ENCODE results near the gene CDH20. TPM values are rescaled to one million over a fixed set of nuclear protein-coding genes. Genes with fewer than 3 reads are reported as not detected.

Gene CDH20
- total RNA-seq, 1 experiment from 2014 or later: not detected

DNA sequence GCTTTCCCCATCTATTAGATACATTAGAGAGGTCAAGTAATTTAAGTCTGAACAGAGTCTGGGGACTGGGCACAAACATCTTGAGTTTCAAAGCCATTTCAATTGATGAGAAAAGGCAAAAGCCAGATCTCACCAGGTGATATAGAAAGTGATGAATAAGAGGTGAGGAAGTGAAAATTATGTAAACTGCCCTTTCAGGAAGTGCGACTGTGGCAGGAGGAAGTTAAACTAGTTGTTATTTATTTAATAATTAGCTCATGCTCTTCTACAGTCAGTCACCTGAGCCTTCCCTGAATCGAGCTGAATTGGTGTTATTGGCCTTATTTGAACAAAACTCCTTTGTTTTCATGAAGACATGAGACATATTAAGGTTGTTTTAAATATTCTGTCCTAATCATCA is 115.1 kb downstream of the CDH20 start:
- CTCF ChIA-PET: interaction anchor here (0.7 kb wide), 1 partner anchor 58 kb away, joined by 3 read pairs; no protein-coding TSS in a partner anchor
- POLR2A ChIA-PET: no interaction called here
- intact Hi-C loops (cut with micrococcal nuclease): no loop called here
- Mint-ChIP-seq H3K9me3 (ENCODE audit: unreplicated experiment) (no peaks in the 10 kb centered on the region), H3K36me3 (ENCODE audit: insufficient read depth, unreplicated experiment) (no peaks in the 10 kb centered on the region), H3K4me3 (ENCODE audit: unreplicated experiment) (no peak overlapping the region), H3K4me1 (ENCODE audit: insufficient read depth, unreplicated experiment) (no peaks in the 10 kb centered on the region), H3K27me3 (ENCODE audit: insufficient read depth, unreplicated experiment) (peaks cover 25% of the 10 kb centered on the region), H3K27ac (ENCODE audit: low read depth, unreplicated experiment) (no peak overlapping the region)
- DNase-seq (ENCODE audit: unreplicated experiment): no peak
- no TSS peak for BruUV-seq (replicated peaks)
- TF ChIP-seq, protein P1, sequence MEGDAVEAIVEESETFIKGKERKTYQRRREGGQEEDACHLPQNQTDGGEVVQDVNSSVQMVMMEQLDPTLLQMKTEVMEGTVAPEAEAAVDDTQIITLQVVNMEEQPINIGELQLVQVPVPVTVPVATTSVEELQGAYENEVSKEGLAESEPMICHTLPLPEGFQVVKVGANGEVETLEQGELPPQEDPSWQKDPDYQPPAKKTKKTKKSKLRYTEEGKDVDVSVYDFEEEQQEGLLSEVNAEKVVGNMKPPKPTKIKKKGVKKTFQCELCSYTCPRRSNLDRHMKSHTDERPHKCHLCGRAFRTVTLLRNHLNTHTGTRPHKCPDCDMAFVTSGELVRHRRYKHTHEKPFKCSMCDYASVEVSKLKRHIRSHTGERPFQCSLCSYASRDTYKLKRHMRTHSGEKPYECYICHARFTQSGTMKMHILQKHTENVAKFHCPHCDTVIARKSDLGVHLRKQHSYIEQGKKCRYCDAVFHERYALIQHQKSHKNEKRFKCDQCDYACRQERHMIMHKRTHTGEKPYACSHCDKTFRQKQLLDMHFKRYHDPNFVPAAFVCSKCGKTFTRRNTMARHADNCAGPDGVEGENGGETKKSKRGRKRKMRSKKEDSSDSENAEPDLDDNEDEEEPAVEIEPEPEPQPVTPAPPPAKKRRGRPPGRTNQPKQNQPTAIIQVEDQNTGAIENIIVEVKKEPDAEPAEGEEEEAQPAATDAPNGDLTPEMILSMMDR (IDR thresholded peaks at IDR 0.05; ENCODE audit: unreplicated experiment): no peak

DNA sequence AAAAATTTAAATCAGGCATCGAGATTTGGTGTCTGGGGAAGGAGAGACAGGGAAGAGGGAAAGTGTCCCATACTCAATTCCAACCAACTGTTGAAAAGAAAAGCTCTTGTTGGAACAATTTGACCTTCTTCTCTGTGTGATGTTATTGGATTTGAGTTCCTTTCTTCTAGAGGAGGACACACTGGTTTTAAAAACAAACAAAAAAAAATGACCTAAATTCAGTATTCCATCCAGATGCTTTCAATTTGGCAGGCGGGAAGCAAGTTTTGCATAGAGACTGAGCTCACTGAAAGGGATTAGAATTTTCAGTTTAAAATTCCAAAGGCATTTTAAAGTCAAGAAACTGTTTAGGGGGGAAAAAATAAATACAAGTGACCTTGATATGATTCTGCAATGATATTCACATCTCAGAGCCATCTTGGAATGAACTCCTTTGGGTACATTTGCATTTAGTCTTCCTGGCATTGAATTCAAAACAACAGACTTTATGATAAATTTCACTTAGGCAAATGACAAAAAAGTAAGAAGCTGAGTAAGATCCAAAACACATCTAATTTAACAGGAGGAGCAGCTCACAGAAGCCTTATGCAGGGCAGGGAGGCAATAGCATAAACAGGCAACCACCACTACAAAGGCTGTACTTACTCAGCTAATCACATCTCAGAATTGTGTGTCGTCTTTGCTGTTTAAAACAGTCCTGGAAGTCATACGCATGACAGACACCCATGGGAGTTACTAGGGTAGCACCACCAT is 126.8 kb downstream of the CDH20 start:
- BruUV-seq (replicated peaks): no TSS peak
- H3K4me1 Mint-ChIP-seq (ENCODE audit: insufficient read depth, unreplicated experiment): peaks cover 5% of the 10 kb centered on the region
- intact Hi-C loops (cut with micrococcal nuclease): no loop called here
- no peak overlapping the region for H3K27ac Mint-ChIP-seq (ENCODE audit: low read depth, unreplicated experiment)
- ChIA-PET CTCF (no interaction called here), POLR2A (no interaction called here)
- H3K9me3 Mint-ChIP-seq (ENCODE audit: unreplicated experiment): peaks cover 7% of the 10 kb centered on the region
- H3K36me3 Mint-ChIP-seq (ENCODE audit: insufficient read depth, unreplicated experiment): no peaks in the 10 kb centered on the region
- no peak for DNase-seq (ENCODE audit: unreplicated experiment)
- TF ChIP-seq, protein P1 (IDR thresholded peaks at IDR 0.05; ENCODE audit: unreplicated experiment): no peak
- H3K27me3 Mint-ChIP-seq (ENCODE audit: insufficient read depth, unreplicated experiment): peaks cover 37% of the 10 kb centered on the region
- H3K4me3 Mint-ChIP-seq (ENCODE audit: unreplicated experiment): no peak overlapping the region

DNA sequence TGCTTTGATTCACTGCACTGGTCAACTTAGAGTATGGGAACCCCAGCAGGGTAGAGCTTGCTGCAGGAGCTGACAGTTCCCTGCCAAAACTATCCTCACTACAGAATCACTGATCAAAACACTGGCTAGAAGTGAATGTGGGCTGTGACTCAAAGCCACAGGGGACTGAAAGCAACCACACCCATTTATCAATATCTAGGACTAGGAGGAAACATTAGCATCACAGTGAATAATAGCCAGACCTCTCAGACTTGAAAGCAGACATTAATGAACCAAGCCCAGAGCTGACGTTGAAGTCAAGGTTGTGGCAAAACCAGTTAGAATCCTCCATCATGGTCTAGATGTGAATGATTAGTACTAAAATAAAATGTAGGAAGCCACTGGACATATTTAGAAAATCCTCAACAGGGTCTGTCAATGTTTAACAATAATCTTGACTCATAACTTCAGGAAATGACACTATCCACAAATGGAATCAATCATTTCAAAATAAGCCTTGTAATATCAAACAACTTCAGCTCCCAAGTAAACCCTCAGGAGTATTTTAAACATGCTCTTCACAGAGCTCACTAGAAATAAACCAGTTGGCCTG is 131.4 kb downstream of the CDH20 start:
- Mint-ChIP-seq H3K36me3 (ENCODE audit: insufficient read depth, unreplicated experiment) (no peaks in the 10 kb centered on the region), H3K27me3 (ENCODE audit: insufficient read depth, unreplicated experiment) (peaks cover 11% of the 10 kb centered on the region), H3K4me1 (ENCODE audit: insufficient read depth, unreplicated experiment) (peaks cover 5% of the 10 kb centered on the region), H3K9me3 (ENCODE audit: unreplicated experiment) (no peaks in the 10 kb centered on the region), H3K27ac (ENCODE audit: low read depth, unreplicated experiment) (no peak overlapping the region), H3K4me3 (ENCODE audit: unreplicated experiment) (no peak overlapping the region)
- DNase-seq (ENCODE audit: unreplicated experiment): no peak
- intact Hi-C loops (cut with micrococcal nuclease): no loop called here
- TF ChIP-seq, protein P1 (IDR thresholded peaks at IDR 0.05; ENCODE audit: unreplicated experiment): no peak
- ChIA-PET POLR2A (interaction anchor here (1.0 kb wide), 1 partner anchor 42 kb away, joined by 3 read pairs; no protein-coding TSS in a partner anchor), CTCF (interaction anchor here (0.6 to 1.3 kb wide), 3 partner anchors 38 to 147 kb away, joined by 3 to 5 read pairs (median 4); no protein-coding TSS in a partner anchor)
- no TSS peak for BruUV-seq (replicated peaks)

DNA sequence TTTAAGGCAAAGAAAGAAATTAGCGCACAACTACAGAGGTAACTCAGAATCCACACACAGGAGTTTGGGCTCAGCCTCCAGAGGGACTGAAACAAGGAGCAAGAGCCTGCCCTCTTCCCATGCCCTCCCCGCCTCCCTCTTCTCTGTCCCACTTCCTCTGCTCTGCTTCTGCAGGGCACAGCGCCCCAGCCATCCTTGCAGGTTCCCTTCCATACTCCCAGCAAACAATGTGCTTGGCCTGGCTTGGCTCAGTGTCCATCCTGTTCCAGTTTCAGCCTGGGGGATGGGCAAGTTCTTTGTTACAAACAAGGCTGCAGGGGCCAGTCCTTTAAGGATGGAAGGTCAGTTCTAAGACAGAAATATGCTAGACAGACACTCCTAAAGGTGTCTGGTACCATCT is 133.5 kb downstream of the CDH20 start:
- H3K9me3 Mint-ChIP-seq (ENCODE audit: unreplicated experiment): no peaks in the 10 kb centered on the region
- H3K36me3 Mint-ChIP-seq (ENCODE audit: insufficient read depth, unreplicated experiment): no peaks in the 10 kb centered on the region
- POLR2A ChIA-PET: interaction anchor here (0.6 kb wide), 1 partner anchor 679 kb away, joined by 3 read pairs; no protein-coding TSS in a partner anchor
- DNase-seq (ENCODE audit: unreplicated experiment): no peak
- H3K27ac Mint-ChIP-seq (ENCODE audit: low read depth, unreplicated experiment): no peak overlapping the region
- H3K4me3 Mint-ChIP-seq (ENCODE audit: unreplicated experiment): no peak overlapping the region
- no TSS peak for BruUV-seq (replicated peaks)
- TF ChIP-seq, protein P1 (IDR thresholded peaks at IDR 0.05; ENCODE audit: unreplicated experiment): no peak
- intact Hi-C loops (cut with micrococcal nuclease): no loop called here
- peaks cover 11% of the 10 kb centered on the region for H3K27me3 Mint-ChIP-seq (ENCODE audit: insufficient read depth, unreplicated experiment)
- H3K4me1 Mint-ChIP-seq (ENCODE audit: insufficient read depth, unreplicated experiment): peaks cover 5% of the 10 kb centered on the region
- CTCF ChIA-PET: no interaction called here

Measured in MCF 10A (cell line).